ENCODE measurements around the gene NCKAP5.

NCKAP5 gene

GRCh38 chr2:132980304-132980703 lies 588.0 kb downstream of the NCKAP5 start:
- H3K18ac ChIP-seq (ENCODE audit: low read length): no peak overlapping the region
- H3K4me3 ChIP-seq (ENCODE audit: low read length in 2 of 2): no peak overlapping the region
- H3K4me2 ChIP-seq (ENCODE audit: insufficient read depth, low read length, poor library complexity, severe bottlenecking): no peak overlapping the region
- no peaks in the 10 kb centered on the region for H3K79me1 ChIP-seq (ENCODE audit: low read depth, low read length)
- no peak overlapping the region for H3K23ac ChIP-seq (ENCODE audit: low read depth, low read length, poor library complexity)
- no peak overlapping the region for H2BK120ac ChIP-seq (ENCODE audit: low read depth, low read length)
- H3K4me1 ChIP-seq (ENCODE audit: control insufficient read depth in 2 of 2, insufficient read depth in 1 of 2, low read depth in 1 of 2, low read length in 2 of 2): peaks cover 0 to 16% of the 10 kb centered on the region in 2 donors
- peaks cover 0 to 34% of the 10 kb centered on the region in 2 donors for H3K36me3 ChIP-seq (replicated peaks in 1 of 2; ENCODE audit: control insufficient read depth in 2 of 2, insufficient read depth in 2 of 2, low read length in 2 of 2)
- no peak overlapping the region for H3K4ac ChIP-seq (ENCODE audit: low read length)
- H2AK5ac ChIP-seq (ENCODE audit: low read depth, low read length): no peak overlapping the region
- no peak overlapping the region for H2BK12ac ChIP-seq (ENCODE audit: low read length)
- no peak overlapping the region for H3K27ac ChIP-seq (replicated peaks; ENCODE audit: low read length)
- H4K91ac ChIP-seq (ENCODE audit: low read depth, low read length, poor library complexity): no peak overlapping the region
- peaks cover 0 to 6% of the 10 kb centered on the region in 2 donors for H3K9me3 ChIP-seq (replicated peaks in 1 of 2; ENCODE audit: control insufficient read depth in 2 of 2, insufficient read depth in 1 of 2, low read depth in 1 of 2, low read length in 2 of 2)
- no peak overlapping the region for H3K9ac ChIP-seq (ENCODE audit: low read depth, low read length, poor library complexity)
- H3K27me3 ChIP-seq (ENCODE audit: control insufficient read depth in 3 of 3, insufficient read depth in 3 of 3, low read depth in 1 of 3, low read length in 3 of 3): no peaks in the 10 kb centered on the region
- H3K14ac ChIP-seq (ENCODE audit: low read length): no peak overlapping the region
- no peak overlapping the region for H2AFZ ChIP-seq (ENCODE audit: low read length)
- WGBS, 2 donors (ENCODE audit: extremely low coverage in 2 of 2, insufficient read length in 2 of 2, insufficient replicate concordance in 1 of 2): no CpG with 5 or more reads among the region's 2 CpGs
- no peak overlapping the region for H2BK15ac ChIP-seq (ENCODE audit: low read length)
- DNase-seq (ENCODE audit: low spot score): no peak
- H4K8ac ChIP-seq (ENCODE audit: low read depth, low read length): no peak overlapping the region
- H2BK5ac ChIP-seq (ENCODE audit: low read length): no peak overlapping the region

- no peak overlapping the region for H3K4me2 ChIP-seq (ENCODE audit: insufficient read depth, low read length, poor library complexity, severe bottlenecking)
- DNase-seq (ENCODE audit: low spot score): no peak
- no peak overlapping the region for H3K18ac ChIP-seq (ENCODE audit: low read length)
- H2AFZ ChIP-seq (ENCODE audit: low read length): no peak overlapping the region
- no peak overlapping the region for H3K14ac ChIP-seq (ENCODE audit: low read length)
- no peak overlapping the region for H2BK12ac ChIP-seq (ENCODE audit: low read length)
- H3K4ac ChIP-seq (ENCODE audit: low read length): no peak overlapping the region
- H3K23ac ChIP-seq (ENCODE audit: low read depth, low read length, poor library complexity): no peak overlapping the region
- no peak overlapping the region for H2BK15ac ChIP-seq (ENCODE audit: low read length)
- no peaks in the 10 kb centered on the region for H3K79me1 ChIP-seq (ENCODE audit: low read depth, low read length)
- H3K9me3 ChIP-seq (replicated peaks in 1 of 2; ENCODE audit: control insufficient read depth in 2 of 2, insufficient read depth in 1 of 2, low read depth in 1 of 2, low read length in 2 of 2): peaks cover 0 to 6% of the 10 kb centered on the region in 2 donors
- H3K4me1 ChIP-seq (ENCODE audit: control insufficient read depth in 2 of 2, insufficient read depth in 1 of 2, low read depth in 1 of 2, low read length in 2 of 2): peaks cover 0 to 17% of the 10 kb centered on the region in 2 donors
- H2AK5ac ChIP-seq (ENCODE audit: low read depth, low read length): no peak overlapping the region
- H4K8ac ChIP-seq (ENCODE audit: low read depth, low read length): no peak overlapping the region
- no peak overlapping the region for H2BK5ac ChIP-seq (ENCODE audit: low read length)
- no peak overlapping the region for H3K4me3 ChIP-seq (ENCODE audit: low read length in 2 of 2)
- no peak overlapping the region for H4K91ac ChIP-seq (ENCODE audit: low read depth, low read length, poor library complexity)
- no peak overlapping the region for H3K9ac ChIP-seq (ENCODE audit: low read depth, low read length, poor library complexity)
- H2BK120ac ChIP-seq (ENCODE audit: low read depth, low read length): no peak overlapping the region
- H3K27ac ChIP-seq (replicated peaks; ENCODE audit: low read length): no peak overlapping the region
- WGBS, 2 donors (ENCODE audit: extremely low coverage in 2 of 2, insufficient read length in 2 of 2, insufficient replicate concordance in 1 of 2): no CpG with 5 or more reads among the region's 5 CpGs
- H3K36me3 ChIP-seq (replicated peaks in 1 of 2; ENCODE audit: control insufficient read depth in 2 of 2, insufficient read depth in 2 of 2, low read length in 2 of 2): peaks cover 0 to 27% of the 10 kb centered on the region in 2 donors
- no peaks in the 10 kb centered on the region for H3K27me3 ChIP-seq (ENCODE audit: control insufficient read depth in 3 of 3, insufficient read depth in 3 of 3, low read depth in 1 of 3, low read length in 3 of 3)
These were observed 588.7 kb downstream of the NCKAP5 start for GRCh38 chr2:132979339-132980093.

- Histone ChIP-seq H3K18ac (ENCODE audit: low read length) (no peak overlapping the region), H3K4me2 (ENCODE audit: insufficient read depth, low read length, poor library complexity, severe bottlenecking) (no peak overlapping the region), H3K27ac (replicated peaks; ENCODE audit: low read length) (no peak overlapping the region), H3K9ac (ENCODE audit: low read depth, low read length, poor library complexity) (no peak overlapping the region), H2BK15ac (ENCODE audit: low read length) (no peak overlapping the region), H3K4me1 (ENCODE audit: control insufficient read depth in 2 of 2, insufficient read depth in 1 of 2, low read depth in 1 of 2, low read length in 2 of 2) (peaks cover 0 to 17% of the 10 kb centered on the region in 2 donors), H3K79me1 (ENCODE audit: low read depth, low read length) (no peaks in the 10 kb centered on the region), H2AK5ac (ENCODE audit: low read depth, low read length) (no peak overlapping the region), H2BK5ac (ENCODE audit: low read length) (no peak overlapping the region), H2BK120ac (ENCODE audit: low read depth, low read length) (peak overlapping the region; percentile 52), H4K8ac (ENCODE audit: low read depth, low read length) (no peak overlapping the region), H3K4me3 (ENCODE audit: low read length in 2 of 2) (no peak overlapping the region), H4K91ac (ENCODE audit: low read depth, low read length, poor library complexity) (no peak overlapping the region), H2AFZ (ENCODE audit: low read length) (no peak overlapping the region), H2BK12ac (ENCODE audit: low read length) (no peak overlapping the region), H3K23ac (ENCODE audit: low read depth, low read length, poor library complexity) (no peak overlapping the region), H3K27me3 (ENCODE audit: control insufficient read depth in 3 of 3, insufficient read depth in 3 of 3, low read depth in 1 of 3, low read length in 3 of 3) (no peaks in the 10 kb centered on the region), H3K36me3 (replicated peaks in 1 of 2; ENCODE audit: control insufficient read depth in 2 of 2, insufficient read depth in 2 of 2, low read length in 2 of 2) (peaks cover 0 to 21% of the 10 kb centered on the region in 2 donors), H3K9me3 (replicated peaks in 1 of 2; ENCODE audit: control insufficient read depth in 2 of 2, insufficient read depth in 1 of 2, low read depth in 1 of 2, low read length in 2 of 2) (peaks cover 0 to 6% of the 10 kb centered on the region in 2 donors), H3K4ac (ENCODE audit: low read length) (no peak overlapping the region), H3K14ac (ENCODE audit: low read length) (no peak overlapping the region)
- no CpG with 5 or more reads among the region's 6 CpGs for WGBS, 2 donors (ENCODE audit: extremely low coverage in 2 of 2, insufficient read length in 2 of 2, insufficient replicate concordance in 1 of 2)
- DNase-seq (ENCODE audit: low spot score): no peak
These were observed 589.4 kb downstream of the NCKAP5 start for GRCh38 chr2:132978840-132979239.

- WGBS, 2 donors (ENCODE audit: extremely low coverage in 2 of 2, insufficient read length in 2 of 2, insufficient replicate concordance in 1 of 2): no CpG with 5 or more reads among the region's 4 CpGs
These were observed 590.3 kb downstream of the NCKAP5 start for GRCh38 chr2:132977812-132978529.

More at GRCh38 chr2:132977812-132978529, 590.3 kb downstream of the NCKAP5 start:
- Histone ChIP-seq H2BK12ac (ENCODE audit: low read length) (no peak overlapping the region), H3K36me3 (replicated peaks in 1 of 2; ENCODE audit: control insufficient read depth in 2 of 2, insufficient read depth in 2 of 2, low read length in 2 of 2) (peaks cover 0 to 13% of the 10 kb centered on the region in 2 donors), H2AFZ (ENCODE audit: low read length) (no peak overlapping the region), H4K91ac (ENCODE audit: low read depth, low read length, poor library complexity) (no peak overlapping the region), H3K27me3 (ENCODE audit: control insufficient read depth in 3 of 3, insufficient read depth in 3 of 3, low read depth in 1 of 3, low read length in 3 of 3) (no peaks in the 10 kb centered on the region), H3K18ac (ENCODE audit: low read length) (no peak overlapping the region), H3K9ac (ENCODE audit: low read depth, low read length, poor library complexity) (no peak overlapping the region), H2BK120ac (ENCODE audit: low read depth, low read length) (no peak overlapping the region), H4K8ac (ENCODE audit: low read depth, low read length) (no peak overlapping the region), H3K23ac (ENCODE audit: low read depth, low read length, poor library complexity) (no peak overlapping the region), H2BK5ac (ENCODE audit: low read length) (no peak overlapping the region), H3K79me1 (ENCODE audit: low read depth, low read length) (no peaks in the 10 kb centered on the region), H2AK5ac (ENCODE audit: low read depth, low read length) (no peak overlapping the region), H3K4me1 (ENCODE audit: control insufficient read depth in 2 of 2, insufficient read depth in 1 of 2, low read depth in 1 of 2, low read length in 2 of 2) (peaks cover 0 to 17% of the 10 kb centered on the region in 2 donors), H2BK15ac (ENCODE audit: low read length) (no peak overlapping the region), H3K4ac (ENCODE audit: low read length) (no peak overlapping the region), H3K4me3 (ENCODE audit: low read length in 2 of 2) (no peak overlapping the region), H3K4me2 (ENCODE audit: insufficient read depth, low read length, poor library complexity, severe bottlenecking) (no peak overlapping the region), H3K27ac (replicated peaks; ENCODE audit: low read length) (no peak overlapping the region), H3K9me3 (replicated peaks in 1 of 2; ENCODE audit: control insufficient read depth in 2 of 2, insufficient read depth in 1 of 2, low read depth in 1 of 2, low read length in 2 of 2) (no peaks in the 10 kb centered on the region), H3K14ac (ENCODE audit: low read length) (no peak overlapping the region)
- no peak for DNase-seq (ENCODE audit: low spot score)
